Neuronal stem cell (in vitro differentiated cells): ENCODE measurements around the gene HSPA12B.

ENCODE experiments used
- DNase-seq: peaks from one replicate; pipeline ENCODE4 v3.0.0-alpha.2; 2013; ENCODE audit warnings: low spot score
- H2AFZ ChIP-seq: one replicate; pipeline ENCODE4 v1.6.1; 2013; ENCODE audit warnings: mild to moderate bottlenecking, low read length, inconsistent platforms
- H2AK5ac ChIP-seq: 2 replicates; pipeline ENCODE4 v1.6.1; 2013; ENCODE audit warnings: low read depth, mild to moderate bottlenecking, inconsistent platforms, low read length, moderate library complexity, mixed read lengths
- H2BK120ac ChIP-seq: 2 replicates; pipeline ENCODE4 v1.6.1; 2013; ENCODE audit warnings: low read depth, mild to moderate bottlenecking, inconsistent platforms, low read length, moderate library complexity, mixed read lengths
- H2BK12ac ChIP-seq: one replicate; pipeline ENCODE4 v1.6.1; 2013; ENCODE audit warnings: low read length, inconsistent platforms
- H2BK15ac ChIP-seq: 2 replicates; pipeline ENCODE4 v1.6.1; 2013; ENCODE audit warnings: mild to moderate bottlenecking, low read length, inconsistent platforms, mixed read lengths
- H2BK5ac ChIP-seq: one replicate; pipeline ENCODE4 v1.6.1; 2013; ENCODE audit warnings: inconsistent platforms, mild to moderate bottlenecking, low read length, moderate library complexity
- H3K14ac ChIP-seq: one replicate; pipeline ENCODE4 v1.6.1; 2013; ENCODE audit warnings: low read length, inconsistent platforms
- H3K18ac ChIP-seq: 2 replicates; pipeline ENCODE4 v1.6.1; 2013; ENCODE audit warnings: low read length, inconsistent platforms
- H3K23ac ChIP-seq: 2 replicates; pipeline ENCODE4 v1.6.1; 2013; ENCODE audit warnings: low read depth, mild to moderate bottlenecking, mixed read lengths, low read length, inconsistent platforms; ENCODE audit not compliant: poor library complexity
- H3K27ac ChIP-seq: replicated peaks from 3 replicates; pipeline ENCODE4 v1.5.1; 2013; ENCODE audit warnings: low read length, inconsistent platforms
- H3K27me3 ChIP-seq, 3 experiments: 2 replicates each; pipeline ENCODE4 v1.6.1; 2013; ENCODE audit warnings: low read length in 3 of 3, mild to moderate bottlenecking in 2 of 3, inconsistent platforms in 1 of 3, low read depth in 1 of 3, mixed read lengths in 1 of 3, moderate library complexity in 1 of 3; ENCODE audit not compliant: control insufficient read depth in 3 of 3, insufficient read depth in 3 of 3
- H3K36me3 ChIP-seq, 2 donors: replicated peaks in 1 of 2; 2 replicates each; pipeline ENCODE4 v1.6.1; 2013; ENCODE audit warnings: low read length in 2 of 2; ENCODE audit not compliant: control insufficient read depth in 2 of 2, insufficient read depth in 2 of 2
- H3K4ac ChIP-seq: 2 replicates; pipeline ENCODE4 v1.6.1; 2013; ENCODE audit warnings: inconsistent platforms, mild to moderate bottlenecking, low read length, moderate library complexity
- H3K4me1 ChIP-seq, 2 donors: 1 replicate in 1 of 2; 2 replicates in 1 of 2; pipeline ENCODE4 v1.6.1; 2013; ENCODE audit warnings: low read length in 2 of 2, low read depth in 1 of 2; ENCODE audit not compliant: control insufficient read depth in 2 of 2, insufficient read depth in 1 of 2
- H3K4me2 ChIP-seq: one replicate; pipeline ENCODE4 v1.6.1; 2013; ENCODE audit warnings: mild to moderate bottlenecking, low read length, inconsistent platforms; ENCODE audit not compliant: insufficient read depth, poor library complexity, severe bottlenecking
- H3K4me3 ChIP-seq, 2 donors: 2 replicates each; pipeline ENCODE4 v1.5.1; 2013; ENCODE audit warnings: low read length in 2 of 2, mild to moderate bottlenecking in 2 of 2, inconsistent platforms in 1 of 2, moderate library complexity in 1 of 2
- H3K79me1 ChIP-seq: one replicate; pipeline ENCODE4 v1.6.1; 2013; ENCODE audit warnings: low read depth, mild to moderate bottlenecking, inconsistent platforms, low read length, moderate library complexity
- H3K9ac ChIP-seq: one replicate; pipeline ENCODE4 v1.6.1; 2013; ENCODE audit warnings: mild to moderate bottlenecking, low read depth, low read length, inconsistent platforms; ENCODE audit not compliant: poor library complexity
- H3K9me3 ChIP-seq, 2 donors: replicated peaks in 1 of 2; 2 replicates each; pipeline versions ENCODE3 to v1.6.1; 2013; ENCODE audit warnings: low read length in 2 of 2, mild to moderate bottlenecking in 2 of 2, inconsistent platforms in 1 of 2, low read depth in 1 of 2, mixed read lengths in 1 of 2, moderate library complexity in 1 of 2; ENCODE audit not compliant: control insufficient read depth in 2 of 2, insufficient read depth in 1 of 2
- H4K8ac ChIP-seq: one replicate; pipeline ENCODE4 v1.6.1; 2013; ENCODE audit warnings: low read depth, mild to moderate bottlenecking, inconsistent platforms, low read length, moderate library complexity
- H4K91ac ChIP-seq: one replicate; pipeline ENCODE4 v1.6.1; 2013; ENCODE audit warnings: low read length, low read depth, mild to moderate bottlenecking, inconsistent platforms; ENCODE audit not compliant: poor library complexity
- WGBS, 2 donors: extraction: QIAGEN DNeasy Blood & Tissue Kit; methylation state at CpG; one replicate each; pipeline ENCODE4 v1.1.7; 2013; ENCODE audit warnings: missing lambda C conversion rate in 2 of 2, mixed read lengths in 1 of 2; ENCODE audit not compliant: insufficient read length in 2 of 2, insufficient replicate concordance in 1 of 2; ENCODE audit errors: extremely low coverage in 2 of 2; 5-methylcytosine and 5-hydroxymethylcytosine counted together

HSPA12B gene

GRCh38 chr20:3686867-3687321 is 45.6 kb upstream of the HSPA12B start:
- H3K23ac ChIP-seq: no peak overlapping the region
- H3K27me3 ChIP-seq: peaks cover 0 to 63% (median 5%) of the 10 kb centered on the region in 3 experiments
- H2BK5ac ChIP-seq: no peak overlapping the region
- H2BK120ac ChIP-seq: no peak overlapping the region
- H2AFZ ChIP-seq: peak overlapping the region; percentile 28
- WGBS, 2 donors: no CpG with 5 or more reads among the region's 9 CpGs
- no peak overlapping the region for H3K4me3 ChIP-seq
- no peak overlapping the region for H3K14ac ChIP-seq
- H3K18ac ChIP-seq: no peak overlapping the region
- H3K79me1 ChIP-seq: no peaks in the 10 kb centered on the region
- H3K4me2 ChIP-seq: no peak overlapping the region
- H2AK5ac ChIP-seq: no peak overlapping the region
- H4K91ac ChIP-seq: no peak overlapping the region
- H3K36me3 ChIP-seq: no peaks in the 10 kb centered on the region
- H3K9ac ChIP-seq: no peak overlapping the region
- no peak overlapping the region for H3K4ac ChIP-seq
- no peaks in the 10 kb centered on the region for H3K9me3 ChIP-seq
- DNase-seq: no peak
- peaks cover 0 to 3% of the 10 kb centered on the region in 2 donors for H3K4me1 ChIP-seq
- H3K27ac ChIP-seq: no peak overlapping the region
- no peak overlapping the region for H2BK15ac ChIP-seq
- no peak overlapping the region for H4K8ac ChIP-seq
- H2BK12ac ChIP-seq: no peak overlapping the region

DNA sequence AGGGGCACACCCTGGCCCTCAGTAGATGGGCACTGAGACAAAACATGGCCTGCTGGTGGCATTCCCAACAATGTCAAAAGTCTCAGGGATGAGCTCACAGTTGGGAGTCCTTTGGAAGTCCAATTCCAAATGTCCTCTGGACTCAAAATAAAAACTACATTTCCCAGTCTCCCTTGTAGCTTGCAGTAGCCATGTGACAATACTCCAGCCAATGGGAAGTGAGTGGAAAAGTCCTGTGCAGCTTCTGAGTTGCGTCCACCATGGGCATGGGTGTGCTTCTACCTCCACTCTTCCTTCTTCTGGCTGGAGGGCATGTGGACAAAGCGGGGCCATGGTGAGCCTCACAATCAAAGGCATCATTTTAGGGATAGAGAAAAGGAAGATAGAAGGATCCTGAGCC is 44.8 kb upstream of the HSPA12B start:
- Histone ChIP-seq H3K9me3 (no peaks in the 10 kb centered on the region), H4K8ac (no peak overlapping the region), H2BK15ac (no peak overlapping the region), H2BK5ac (no peak overlapping the region), H3K4me2 (no peak overlapping the region), H4K91ac (no peak overlapping the region), H2BK12ac (no peak overlapping the region), H3K79me1 (no peaks in the 10 kb centered on the region), H2BK120ac (no peak overlapping the region), H3K9ac (no peak overlapping the region), H3K23ac (no peak overlapping the region), H3K4ac (no peak overlapping the region), H3K27me3 (peaks cover 0 to 56% (median 0%) of the 10 kb centered on the region in 3 experiments), H3K36me3 (no peaks in the 10 kb centered on the region), H3K4me1 (no peaks in the 10 kb centered on the region), H3K4me3 (no peak overlapping the region), H2AK5ac (no peak overlapping the region), H3K14ac (no peak overlapping the region), H3K27ac (no peak overlapping the region), H3K18ac (no peak overlapping the region), H2AFZ (peak overlapping the region; percentile 72)
- WGBS, 2 donors: no CpG with 5 or more reads among the region's 2 CpGs
- DNase-seq: no peak

DNA sequence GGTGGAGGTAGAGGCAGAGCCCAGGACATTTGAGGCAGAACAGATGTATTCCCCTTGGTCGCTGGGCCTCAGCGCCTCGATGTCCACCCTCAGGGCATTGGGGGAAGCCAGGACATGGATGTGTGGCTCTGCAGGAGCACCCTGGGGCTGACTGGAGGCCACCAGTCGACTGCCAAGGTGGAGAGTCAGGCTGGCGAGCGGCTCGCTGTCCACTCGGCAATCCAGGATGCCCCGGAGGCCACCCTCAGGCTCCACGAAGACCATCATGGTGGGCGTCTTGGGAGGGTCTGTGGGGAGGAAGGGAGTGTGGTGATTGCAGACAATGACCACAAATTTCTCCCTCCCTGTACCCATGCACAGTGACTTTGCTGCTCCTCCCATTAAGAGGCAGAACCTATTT is 42.5 kb upstream of the HSPA12B start:
- no CpG with 5 or more reads among the region's 11 CpGs for WGBS, 2 donors
- no peaks in the 10 kb centered on the region for H3K9me3 ChIP-seq

GRCh38 chr20:3690413-3690812 is 42.1 kb upstream of the HSPA12B start:
- Histone ChIP-seq H3K9me3 (no peaks in the 10 kb centered on the region), H4K8ac (no peak overlapping the region), H2BK120ac (no peak overlapping the region), H2AFZ (no peak overlapping the region), H3K36me3 (no peaks in the 10 kb centered on the region), H3K27me3 (peaks cover 0 to 35% (median 0%) of the 10 kb centered on the region in 3 experiments), H3K27ac (no peak overlapping the region), H3K14ac (no peak overlapping the region), H3K18ac (no peak overlapping the region), H3K9ac (no peak overlapping the region), H2BK15ac (no peak overlapping the region), H2AK5ac (no peak overlapping the region), H3K4me2 (no peak overlapping the region), H2BK5ac (no peak overlapping the region), H3K4ac (no peak overlapping the region), H3K23ac (no peak overlapping the region), H4K91ac (no peak overlapping the region), H3K4me3 (no peak overlapping the region), H3K79me1 (no peaks in the 10 kb centered on the region), H3K4me1 (no peaks in the 10 kb centered on the region), H2BK12ac (no peak overlapping the region)
- WGBS, 2 donors: no CpG with 5 or more reads among the region's 3 CpGs
- DNase-seq: no peak

More for the DNA sequence above, 42.5 kb upstream of the HSPA12B start:
- Histone ChIP-seq H3K18ac (no peak overlapping the region), H3K4ac (no peak overlapping the region), H3K79me1 (no peaks in the 10 kb centered on the region), H4K8ac (no peak overlapping the region), H2BK5ac (no peak overlapping the region), H2AFZ (no peak overlapping the region), H3K14ac (no peak overlapping the region), H2BK120ac (no peak overlapping the region), H2BK15ac (no peak overlapping the region), H2AK5ac (no peak overlapping the region), H3K36me3 (no peaks in the 10 kb centered on the region), H3K4me2 (no peak overlapping the region), H3K9ac (no peak overlapping the region), H2BK12ac (no peak overlapping the region), H3K27ac (no peak overlapping the region), H4K91ac (no peak overlapping the region), H3K23ac (no peak overlapping the region), H3K4me1 (no peaks in the 10 kb centered on the region), H3K27me3 (peaks cover 0 to 39% (median 0%) of the 10 kb centered on the region in 3 experiments), H3K4me3 (no peak overlapping the region)
- no peak for DNase-seq
